Fibroblast of lung (primary cell): Measurements from ENCODE around the gene RND3. TPM values are rescaled to one million over a fixed set of nuclear protein-coding genes. Genes with fewer than 3 reads are reported as not detected.

ENCODE experiments used
- DNase-seq, 2 donors: peaks; one replicate each; pipeline versions ENCODE4 v3.0.0 to v3.0.0-alpha.2; 2010; ENCODE audit warnings: low read depth in 2 of 2
- H2AFZ ChIP-seq: 2 replicates; pipeline ENCODE4 v1.5.1; 2012; ENCODE audit warnings: low read length, control low read depth, inconsistent platforms
- H3K27ac ChIP-seq: 2 replicates; pipeline ENCODE4 v1.5.1; 2011; ENCODE audit warnings: low read length, control low read depth; ENCODE audit not compliant: insufficient read depth
- H3K27me3 ChIP-seq: 2 replicates; pipeline ENCODE4 v1.5.1; 2011; ENCODE audit warnings: mild to moderate bottlenecking, low read length; ENCODE audit not compliant: control insufficient read depth, insufficient read depth
- H3K36me3 ChIP-seq: 2 replicates; pipeline ENCODE4 v1.5.1; 2011; ENCODE audit warnings: low read length; ENCODE audit not compliant: control insufficient read depth, insufficient read depth
- H3K4me1 ChIP-seq: 2 replicates; pipeline ENCODE4 v1.5.1; 2011; ENCODE audit warnings: low read length; ENCODE audit not compliant: control insufficient read depth, insufficient read depth; ENCODE audit errors: extremely low read depth
- H3K4me2 ChIP-seq: 2 replicates; pipeline ENCODE4 v1.5.1; 2011; ENCODE audit warnings: low read length, control low read depth; ENCODE audit not compliant: insufficient read depth; ENCODE audit errors: extremely low read depth
- H3K4me3 ChIP-seq, 4 experiments: fragments of 200-600 bp in 1 of 4; sonication (generic) in 1 of 4; replicated peaks in 1 of 4; 2 replicates each; pipeline ENCODE4 v1.5.1; 2011 to 2016; ENCODE audit warnings: low read length in 4 of 4, low read depth in 3 of 4, mild to moderate bottlenecking in 3 of 4, control low read depth in 2 of 4, inconsistent platforms in 1 of 4, mixed read lengths in 1 of 4; ENCODE audit not compliant: insufficient read depth in 1 of 4; ENCODE audit errors: control extremely low read depth in 1 of 4
- H3K79me2 ChIP-seq: 2 replicates; pipeline ENCODE4 v1.5.1; 2012; ENCODE audit warnings: mild to moderate bottlenecking, low read length, inconsistent platforms; ENCODE audit not compliant: control insufficient read depth, insufficient read depth
- H3K9ac ChIP-seq: 2 replicates; pipeline ENCODE4 v1.5.1; 2011; ENCODE audit warnings: mild to moderate bottlenecking, low read length, control low read depth; ENCODE audit not compliant: insufficient read depth
- H3K9me3 ChIP-seq: 2 replicates; pipeline ENCODE4 v1.5.1; 2012; ENCODE audit warnings: low read depth, low read length; ENCODE audit not compliant: control insufficient read depth, insufficient read depth
- H4K20me1 ChIP-seq: 2 replicates; pipeline ENCODE4 v1.5.1; 2011; ENCODE audit warnings: low read length; ENCODE audit not compliant: control insufficient read depth, insufficient read depth; ENCODE audit errors: extremely low read depth
- EZH2 ChIP-seq: IDR thresholded peaks from 2 replicates; pipeline ENCODE4 v1.5.1; 2012; ENCODE audit warnings: low read length, control low read depth, mild to moderate bottlenecking; ENCODE audit errors: missing control alignments
- polyA plus RNA-seq, 2 donors: library from polyadenylated mRNA; depleted of rRNA in 1 of 2; stranded (reverse) in 1 of 2; unstranded in 1 of 2; fragments of >200 nt; gene quantifications; 2 replicates each; pipeline ENCODE4 v1.2.1, GENCODE V29; 2011 to 2012; ENCODE audit warnings: missing spikeins in 1 of 2
- total RNA-seq: library from RNA; depleted of rRNA; stranded (reverse); fragments of >200 nt; gene quantifications from 2 replicates; pipeline ENCODE4 v1.2.1, GENCODE V29; 2014
- TF ChIP-seq, protein P1 (sequence below), 2 donors: IDR thresholded peaks in 1 of 2; conservative IDR thresholded peaks in 1 of 2; 1 replicate in 1 of 2; 2 replicates in 1 of 2; pipeline ENCODE4 v1.5.1; 2011 to 2012; ENCODE audit warnings: low read length in 2 of 2, control low read depth in 1 of 2, inconsistent platforms in 1 of 2, low read depth in 1 of 2, mild to moderate bottlenecking in 1 of 2

The RND3 gene
- total and polyA plus RNA-seq, 2 donors (not counting 1 experiment from before 2014, with no cell fraction given): 363 to 1,405 TPM

DNA sequence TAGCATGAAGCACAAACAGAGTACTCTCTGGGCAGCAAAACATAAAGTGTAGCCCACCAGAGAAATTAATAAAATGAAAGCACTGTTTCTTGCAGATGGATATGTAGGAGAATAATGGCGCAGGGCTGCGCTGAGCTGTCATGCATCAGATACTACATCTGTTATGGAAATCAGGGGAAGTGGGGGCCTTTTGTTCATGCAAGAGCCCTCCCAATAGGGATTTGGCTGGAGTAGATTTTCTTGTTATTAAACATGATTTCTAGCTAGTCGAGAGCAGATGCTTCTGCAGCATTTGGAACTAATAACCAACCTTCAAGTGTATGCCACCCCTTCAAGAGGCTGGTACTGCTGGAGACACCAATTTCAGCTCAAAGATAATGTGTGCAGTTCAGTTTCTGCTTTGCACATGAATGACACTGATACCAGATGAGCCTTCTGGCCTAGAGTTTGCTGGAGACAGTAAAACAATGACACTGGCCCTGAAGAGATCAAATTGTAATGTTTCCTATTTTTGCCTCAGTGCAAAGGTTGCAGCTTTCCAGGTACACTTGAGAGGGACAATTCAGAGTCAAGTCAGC lies 58.0 kb downstream of the RND3 start:
- Histone ChIP-seq H3K27ac (no peak overlapping the region), H3K4me3 (no peak overlapping the region), H3K79me2 (no peaks in the 10 kb centered on the region), H3K4me1 (no peaks in the 10 kb centered on the region), H2AFZ (no peak overlapping the region), H4K20me1 (no peaks in the 10 kb centered on the region), H3K9me3 (no peaks in the 10 kb centered on the region), H3K27me3 (no peaks in the 10 kb centered on the region), H3K9ac (no peak overlapping the region), H3K36me3 (no peaks in the 10 kb centered on the region), H3K4me2 (no peak overlapping the region)
- no peak for DNase-seq
- TF ChIP-seq EZH2: no peak
- TF ChIP-seq, protein P1, sequence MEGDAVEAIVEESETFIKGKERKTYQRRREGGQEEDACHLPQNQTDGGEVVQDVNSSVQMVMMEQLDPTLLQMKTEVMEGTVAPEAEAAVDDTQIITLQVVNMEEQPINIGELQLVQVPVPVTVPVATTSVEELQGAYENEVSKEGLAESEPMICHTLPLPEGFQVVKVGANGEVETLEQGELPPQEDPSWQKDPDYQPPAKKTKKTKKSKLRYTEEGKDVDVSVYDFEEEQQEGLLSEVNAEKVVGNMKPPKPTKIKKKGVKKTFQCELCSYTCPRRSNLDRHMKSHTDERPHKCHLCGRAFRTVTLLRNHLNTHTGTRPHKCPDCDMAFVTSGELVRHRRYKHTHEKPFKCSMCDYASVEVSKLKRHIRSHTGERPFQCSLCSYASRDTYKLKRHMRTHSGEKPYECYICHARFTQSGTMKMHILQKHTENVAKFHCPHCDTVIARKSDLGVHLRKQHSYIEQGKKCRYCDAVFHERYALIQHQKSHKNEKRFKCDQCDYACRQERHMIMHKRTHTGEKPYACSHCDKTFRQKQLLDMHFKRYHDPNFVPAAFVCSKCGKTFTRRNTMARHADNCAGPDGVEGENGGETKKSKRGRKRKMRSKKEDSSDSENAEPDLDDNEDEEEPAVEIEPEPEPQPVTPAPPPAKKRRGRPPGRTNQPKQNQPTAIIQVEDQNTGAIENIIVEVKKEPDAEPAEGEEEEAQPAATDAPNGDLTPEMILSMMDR (conservative IDR thresholded peaks at IDR 0.05 in 1 of 2, IDR thresholded peaks at IDR 0.05 in 1 of 2; ENCODE audit: low read depth in 1 of 2, low read length in 2 of 2): no peak

DNA sequence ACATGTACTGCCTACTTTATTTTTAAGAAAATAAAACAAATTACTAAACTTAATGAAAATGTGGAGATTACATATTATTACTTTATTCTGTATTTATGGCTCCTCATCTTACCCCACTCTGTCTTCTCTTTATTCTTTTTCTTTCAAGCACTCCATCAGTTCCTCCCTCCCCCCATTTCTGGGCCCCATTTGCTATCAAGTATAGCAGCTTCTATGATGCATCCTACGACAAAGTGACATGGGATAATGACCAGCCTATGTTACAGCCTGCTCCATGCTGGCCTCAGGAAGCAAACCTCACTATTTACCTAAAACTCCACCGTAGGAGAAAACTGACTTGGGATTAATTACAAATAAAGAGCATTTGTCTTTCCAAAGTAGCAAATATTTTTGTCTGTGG lies 58.8 kb downstream of the RND3 start:
- no peak for DNase-seq

DNA sequence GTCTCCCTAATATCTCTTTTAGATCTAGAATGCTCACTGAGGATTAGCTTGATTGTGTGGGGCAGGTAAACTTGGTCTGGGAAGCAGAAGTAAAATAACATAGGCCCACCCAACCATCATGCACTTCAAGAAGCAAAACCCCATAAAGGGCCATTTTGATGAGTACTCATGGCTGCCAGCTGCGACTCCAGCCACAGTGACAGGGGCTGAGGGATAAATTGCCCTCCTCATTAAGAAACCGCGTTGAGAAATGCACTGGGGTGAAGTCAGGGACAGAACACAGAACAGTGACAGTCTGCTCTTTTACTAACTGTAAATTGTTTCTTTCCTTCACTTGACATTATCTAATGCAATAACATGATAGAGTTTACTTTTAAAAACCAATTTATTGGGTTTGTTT lies 60.2 kb downstream of the RND3 start:
- H3K36me3 ChIP-seq: no peaks in the 10 kb centered on the region
- H3K4me3 ChIP-seq: no peak overlapping the region
- no peak for TF ChIP-seq EZH2
- TF ChIP-seq, protein P1 (conservative IDR thresholded peaks at IDR 0.05 in 1 of 2, IDR thresholded peaks at IDR 0.05 in 1 of 2; ENCODE audit: low read depth in 1 of 2, low read length in 2 of 2): no peak
- no peaks in the 10 kb centered on the region for H4K20me1 ChIP-seq
- H3K27me3 ChIP-seq: no peaks in the 10 kb centered on the region
- no peaks in the 10 kb centered on the region for H3K4me1 ChIP-seq
- H3K79me2 ChIP-seq: no peaks in the 10 kb centered on the region
- no peak for DNase-seq
- no peak overlapping the region for H3K27ac ChIP-seq
- no peaks in the 10 kb centered on the region for H3K9me3 ChIP-seq
- no peak overlapping the region for H3K9ac ChIP-seq
- H3K4me2 ChIP-seq: no peak overlapping the region
- H2AFZ ChIP-seq: no peak overlapping the region

More for the DNA sequence above, 58.8 kb downstream of the RND3 start:
- Histone ChIP-seq H3K79me2 (no peaks in the 10 kb centered on the region), H3K4me1 (no peaks in the 10 kb centered on the region), H3K4me3 (no peak overlapping the region), H3K27ac (no peak overlapping the region), H2AFZ (no peak overlapping the region), H3K27me3 (no peaks in the 10 kb centered on the region), H3K4me2 (no peak overlapping the region), H3K9me3 (no peaks in the 10 kb centered on the region), H3K9ac (no peak overlapping the region), H3K36me3 (no peaks in the 10 kb centered on the region), H4K20me1 (no peaks in the 10 kb centered on the region)
- no peak for TF ChIP-seq EZH2
- TF ChIP-seq, protein P1 (conservative IDR thresholded peaks at IDR 0.05 in 1 of 2, IDR thresholded peaks at IDR 0.05 in 1 of 2; ENCODE audit: low read depth in 1 of 2, low read length in 2 of 2): no peak
